NB4 (cell line): ENCODE results near the gene RIPOR1.

ENCODE experiments used
- CTCF ChIP-seq: IDR thresholded peaks from one replicate; pipeline ENCODE4 v1.5.1; 2012; ENCODE audit warnings: low read depth, low read length
- MAX ChIP-seq: IDR thresholded peaks from 2 replicates; pipeline ENCODE4 v1.6.1; 2011; ENCODE audit warnings: low read depth, low read length
- MYC ChIP-seq: IDR thresholded peaks from 2 replicates; pipeline ENCODE4 v1.6.1; 2011; ENCODE audit warnings: low read depth, low read length
- POLR2A ChIP-seq: IDR thresholded peaks from 2 replicates; pipeline ENCODE4 v1.6.1; 2011; ENCODE audit warnings: mild to moderate bottlenecking; ENCODE audit not compliant: insufficient read length; ENCODE audit errors: extremely low read depth

- TF ChIP-seq MAX (no peak), CTCF (no peak), POLR2A (no peak), MYC (no peak)
Measured at GRCh38 chr16:67517155-67517445, 11.5 kb upstream of the RIPOR1 start.
